Keratinocyte (primary cell): ENCODE data around the gene C15orf40. TPM values are rescaled to one million over a fixed set of nuclear protein-coding genes. Genes with fewer than 3 reads are reported as not detected.
"Not testable (repeated sequence)": the region's sequence is repeated elsewhere in the genome, so short reads cannot be mapped to it uniquely, and the experiment has no call there.

Source experiments
- DNase-seq: peaks from one replicate; pipeline ENCODE4 v3.0.0-alpha.2; 2011; ENCODE audit warnings: low read depth, missing footprints, low spot score
- FAIRE-seq: peaks from 2 replicates; lab custom pipeline; 2011; peaks lifted over from hg19 to GRCh38; lab: Jason Lieb, UNC
- H2AFZ ChIP-seq: 2 replicates; pipeline ENCODE4 v1.6.0; 2012; ENCODE audit warnings: low read length, control low read depth, inconsistent platforms; ENCODE audit not compliant: control insufficient read depth
- H3K27ac ChIP-seq: 2 replicates; pipeline ENCODE4 v1.5.1; 2011; ENCODE audit warnings: low read length; ENCODE audit not compliant: control insufficient read depth, insufficient read depth
- H3K27me3 ChIP-seq: 3 replicates; pipeline ENCODE4 v1.6.0; 2011; ENCODE audit warnings: low read length; ENCODE audit not compliant: control insufficient read depth, insufficient read depth; ENCODE audit errors: extremely low read depth
- H3K36me3 ChIP-seq, 2 experiments: 2 replicates in 1 of 2; 3 replicates in 1 of 2; pipeline ENCODE4 v1.5.1; 2011; ENCODE audit warnings: low read length in 2 of 2, mild to moderate bottlenecking in 1 of 2; ENCODE audit not compliant: control insufficient read depth in 2 of 2, insufficient read depth in 2 of 2; ENCODE audit errors: extremely low read depth in 1 of 2
- H3K4me1 ChIP-seq: 3 replicates; pipeline ENCODE4 v1.5.1; 2011; ENCODE audit warnings: low read length; ENCODE audit not compliant: control insufficient read depth, insufficient read depth; ENCODE audit errors: extremely low read depth
- H3K4me2 ChIP-seq: 3 replicates; pipeline ENCODE4 v1.6.0; 2011; ENCODE audit warnings: low read depth, low read length; ENCODE audit not compliant: control insufficient read depth, insufficient read depth; ENCODE audit errors: extremely low read depth
- H3K4me3 ChIP-seq, 3 experiments: fragments of 200-600 bp in 1 of 3; sonication (generic) in 1 of 3; 2 replicates in 2 of 3; 3 replicates in 1 of 3; pipeline ENCODE4 v1.5.1; 2011 to 2016; ENCODE audit warnings: low read length in 3 of 3, mild to moderate bottlenecking in 3 of 3, control low read depth in 2 of 3, inconsistent platforms in 1 of 3, low read depth in 1 of 3, mixed read lengths in 1 of 3, mixed run types in 1 of 3, moderate library complexity in 1 of 3; ENCODE audit not compliant: control insufficient read depth in 2 of 3, insufficient read depth in 2 of 3; ENCODE audit errors: extremely low read depth in 1 of 3
- H3K79me2 ChIP-seq: 2 replicates; pipeline ENCODE4 v1.6.0; 2012; ENCODE audit warnings: low read length; ENCODE audit not compliant: control insufficient read depth, insufficient read depth
- H3K9ac ChIP-seq: 3 replicates; pipeline ENCODE4 v1.6.0; 2011; ENCODE audit warnings: low read length; ENCODE audit not compliant: control insufficient read depth, insufficient read depth; ENCODE audit errors: extremely low read depth
- H3K9me1 ChIP-seq: 3 replicates; pipeline ENCODE4 v1.6.0; 2011; ENCODE audit warnings: low read length; ENCODE audit not compliant: control insufficient read depth, insufficient read depth; ENCODE audit errors: extremely low read depth
- H3K9me3 ChIP-seq: 2 replicates; pipeline ENCODE4 v1.5.1; 2012; ENCODE audit warnings: low read depth, low read length; ENCODE audit not compliant: control insufficient read depth
- H4K20me1 ChIP-seq: 3 replicates; pipeline ENCODE4 v1.6.0; 2011; ENCODE audit warnings: low read length; ENCODE audit not compliant: control insufficient read depth, insufficient read depth; ENCODE audit errors: extremely low read depth
- CTCF ChIP-seq, 3 experiments: IDR thresholded peaks in 1 of 3; conservative IDR thresholded peaks in 1 of 3; optimal IDR thresholded peaks in 1 of 3; 2 replicates in 2 of 3; 3 replicates in 1 of 3; pipeline versions ENCODE3 to v1.5.1; 2011; ENCODE audit warnings: low read length in 3 of 3, mild to moderate bottlenecking in 3 of 3, moderate library complexity in 2 of 3, control low read depth in 1 of 3, inconsistent platforms in 1 of 3; ENCODE audit not compliant: insufficient read depth in 2 of 3; ENCODE audit errors: extremely low read depth in 1 of 3
- EZH2 ChIP-seq: IDR thresholded peaks from one replicate; pipeline ENCODE4 v1.6.1; 2012; ENCODE audit warnings: inconsistent platforms, mild to moderate bottlenecking, low read length, moderate library complexity
- dilution Hi-C: fragments of 300-500 bp; cut with MboI; formaldehyde crosslinking; loops from one replicate; pipeline ENCODE4 v1.7.0; 2020; ENCODE audit warnings: low sequenced_read_pairs; ENCODE audit not compliant: extremely low pct_ligation_motif_present
- polyA plus RNA-seq, 5 experiments: library from polyadenylated mRNA; depleted of rRNA in 3 of 5; stranded (reverse) in 3 of 5; stranded (forward) in 1 of 5; unstranded in 1 of 5; fragments of >200 nt; gene quantifications; 1 replicate in 1 of 5; 2 replicates in 3 of 5; 3 replicates in 1 of 5; pipeline versions ENCODE4 v1.2.1 to v1.2.3, GENCODE V29; 2011 to 2012; ENCODE audit warnings: missing spikeins in 2 of 5, low read depth in 1 of 5, low replicate concordance in 1 of 5

C15orf40 gene
- polyA plus RNA-seq, 1 donor (not counting 4 experiments of a cell fraction or from before 2014, with no cell fraction given): 26.6 TPM

DNA sequence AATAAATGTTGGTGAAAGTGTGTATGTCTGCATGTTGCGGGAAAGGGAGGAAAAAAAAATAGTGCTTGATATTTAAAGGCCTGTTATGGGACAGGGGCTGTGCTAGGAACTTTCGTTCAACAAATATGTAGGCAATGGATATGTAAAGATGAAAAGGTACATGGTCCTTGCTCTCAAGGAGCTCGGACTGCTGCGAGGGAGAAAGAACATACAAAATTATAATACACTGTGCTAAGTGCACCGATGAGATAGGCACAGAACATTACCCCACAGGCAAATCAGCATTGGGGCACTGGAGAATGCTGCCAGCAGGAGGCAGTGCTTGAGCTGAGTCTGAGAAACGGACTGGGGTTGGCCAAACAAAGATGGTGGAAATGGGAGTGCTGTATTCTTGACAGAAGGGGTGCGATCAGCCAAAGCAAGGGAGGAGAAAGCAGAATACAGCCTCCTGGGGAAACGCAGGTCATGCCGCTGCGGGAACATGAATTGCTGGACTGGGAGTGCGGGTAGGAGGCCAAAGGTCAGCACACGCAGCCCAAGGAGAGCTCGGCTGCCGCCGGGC is 649 bp downstream of the C15orf40 start:
- Histone ChIP-seq H3K4me1 (peaks cover 14% of the 10 kb centered on the region), H3K79me2 (peaks cover 26% of the 10 kb centered on the region), H2AFZ (peak overlapping the region; percentile 92), H3K9ac (peak overlapping the region; percentile 82), H3K4me3 (peak overlapping the region; percentile 77 to 94 (median 86)), H3K9me3 (no peaks in the 10 kb centered on the region), H3K9me1 (no peaks in the 10 kb centered on the region), H4K20me1 (no peaks in the 10 kb centered on the region), H3K27me3 (no peaks in the 10 kb centered on the region), H3K4me2 (peak overlapping the region; percentile 93), H3K36me3 (peaks cover 9 to 15% of the 10 kb centered on the region in 2 experiments), H3K27ac (peak overlapping the region; percentile 74)
- FAIRE-seq: peak; percentile 20
- dilution Hi-C loops: no loop called here
- TF ChIP-seq EZH2: no peak
- TF ChIP-seq CTCF (optimal IDR thresholded peaks at IDR 0.05 in 1 of 3, IDR thresholded peaks at IDR 0.05 in 1 of 3, conservative IDR thresholded peaks at IDR 0.05 in 1 of 3; ENCODE audit: extremely low read depth in 1 of 3, insufficient read depth in 2 of 3, low read length in 3 of 3): peak; percentile 89 to 97 (median 96)
- no peak for DNase-seq

DNA sequence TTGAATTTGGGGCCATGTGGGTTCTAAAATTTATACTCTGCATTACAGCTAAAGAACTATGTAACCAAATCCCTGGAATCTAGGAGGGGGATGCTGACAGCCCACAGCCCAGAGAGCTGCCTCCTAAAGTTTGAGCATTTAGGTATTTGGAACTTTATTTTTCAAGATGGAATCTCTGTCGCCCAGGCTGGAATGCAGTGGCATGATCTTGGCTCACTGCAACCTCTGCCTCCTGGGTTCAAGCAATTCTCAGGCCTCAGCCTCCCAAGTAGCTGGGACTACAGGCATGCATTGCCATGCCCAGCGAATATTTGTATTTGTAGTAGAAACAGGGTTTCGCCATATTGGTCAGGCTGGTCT is 10.8 kb downstream of the C15orf40 start:
- not testable (repeated sequence) for FAIRE-seq

More for the DNA sequence above, 10.8 kb downstream of the C15orf40 start:
- not testable (repeated sequence) for H3K9ac ChIP-seq, H3K9me3 ChIP-seq, H3K4me3 ChIP-seq, H3K79me2 ChIP-seq, H2AFZ ChIP-seq, H3K27ac ChIP-seq, H3K9me1 ChIP-seq, H3K36me3 ChIP-seq, H3K27me3 ChIP-seq, H4K20me1 ChIP-seq, DNase-seq, H3K4me1 ChIP-seq
- peak overlapping the region; percentile 53 for H3K4me2 ChIP-seq
- dilution Hi-C loops: loop anchor here (5.0 kb wide), 1 partner anchor 153 kb away; no protein-coding TSS in a partner anchor
